AG09319 (cell line): Measurements from ENCODE around the gene TPGS1.
A peak's percentile ranks its signal among the peaks of the same experiment; 100 is the strongest.

Experiments used
- DNase-seq: peaks from one replicate; pipeline ENCODE4 v3.0.0-alpha.2; 2010; ENCODE audit warnings: low read depth; ENCODE audit errors: extremely low read depth
- CTCF ChIP-seq: IDR thresholded peaks from 2 replicates; pipeline ENCODE4 v1.5.1; 2011; ENCODE audit warnings: low read depth, mild to moderate bottlenecking, inconsistent platforms, low read length, moderate library complexity

TPGS1 gene

GRCh38 chr19:508204-509150 is 1.2 kb downstream of the TPGS1 start:
- DNase-seq, result no peak
- TF ChIP-seq CTCF, result no peak

GRCh38 chr19:510606-511100 is 3.4 kb downstream of the TPGS1 start:
- TF ChIP-seq CTCF, result peak; percentile 91
- no peak for DNase-seq

GRCh38 chr19:511101-511851 is 4.0 kb downstream of the TPGS1 start:
- no peak for DNase-seq
- no peak for TF ChIP-seq CTCF

GRCh38 chr19:512547-513365 is 5.5 kb downstream of the TPGS1 start:
- DNase-seq, result no peak

GRCh38 chr19:513368-514165 is 6.3 kb downstream of the TPGS1 start:
- no peak for TF ChIP-seq CTCF
- DNase-seq, result no peak

More at GRCh38 chr19:512547-513365, 5.5 kb downstream of the TPGS1 start:
- no peak for TF ChIP-seq CTCF

- no peak for DNase-seq
- no peak for TF ChIP-seq CTCF
Measured at GRCh38 chr19:514166-514663, 6.9 kb downstream of the TPGS1 start.
